ENCODE results near the gene NEFH. TPM values are rescaled to one million over a fixed set of nuclear protein-coding genes. Genes with fewer than 3 reads are reported as not detected.

The NEFH gene
- total RNA-seq, 1 experiment from 2014 or later = 5.7 TPM

GRCh38 chr22:29447906-29448305 is 32.1 kb upstream of the NEFH start:
- H4K20me1 ChIP-seq (ENCODE audit: control insufficient read depth, insufficient read depth, insufficient read length) = no peaks in the 10 kb centered on the region
- H3K9ac ChIP-seq (ENCODE audit: extremely low read depth, insufficient read length, low read length) = no peak overlapping the region
- no peaks in the 10 kb centered on the region for H3K79me2 ChIP-seq (ENCODE audit: insufficient read depth, low read length)
- no peaks in the 10 kb centered on the region; the same call in 1 of the 2 replicates for H3K27me3 ChIP-seq (ENCODE audit: insufficient read depth, low read length)
- H4K91ac ChIP-seq (ENCODE audit: insufficient read length, low read depth, low read length) = no peak overlapping the region
- TF ChIP-seq, protein P1, sequence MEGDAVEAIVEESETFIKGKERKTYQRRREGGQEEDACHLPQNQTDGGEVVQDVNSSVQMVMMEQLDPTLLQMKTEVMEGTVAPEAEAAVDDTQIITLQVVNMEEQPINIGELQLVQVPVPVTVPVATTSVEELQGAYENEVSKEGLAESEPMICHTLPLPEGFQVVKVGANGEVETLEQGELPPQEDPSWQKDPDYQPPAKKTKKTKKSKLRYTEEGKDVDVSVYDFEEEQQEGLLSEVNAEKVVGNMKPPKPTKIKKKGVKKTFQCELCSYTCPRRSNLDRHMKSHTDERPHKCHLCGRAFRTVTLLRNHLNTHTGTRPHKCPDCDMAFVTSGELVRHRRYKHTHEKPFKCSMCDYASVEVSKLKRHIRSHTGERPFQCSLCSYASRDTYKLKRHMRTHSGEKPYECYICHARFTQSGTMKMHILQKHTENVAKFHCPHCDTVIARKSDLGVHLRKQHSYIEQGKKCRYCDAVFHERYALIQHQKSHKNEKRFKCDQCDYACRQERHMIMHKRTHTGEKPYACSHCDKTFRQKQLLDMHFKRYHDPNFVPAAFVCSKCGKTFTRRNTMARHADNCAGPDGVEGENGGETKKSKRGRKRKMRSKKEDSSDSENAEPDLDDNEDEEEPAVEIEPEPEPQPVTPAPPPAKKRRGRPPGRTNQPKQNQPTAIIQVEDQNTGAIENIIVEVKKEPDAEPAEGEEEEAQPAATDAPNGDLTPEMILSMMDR (conservative IDR thresholded peaks at IDR 0.05) = no peak
- H2BK15ac ChIP-seq (ENCODE audit: low read depth, low read length) = no peak overlapping the region
- no peak overlapping the region for H3K27ac Mint-ChIP-seq
- no peak overlapping the region for H3K23ac ChIP-seq (ENCODE audit: insufficient read length, low read depth, low read length)
- H3K9me3 Mint-ChIP-seq = no peaks in the 10 kb centered on the region
- DNase-seq = no peak
- no peaks in the 10 kb centered on the region for H3K36me3 Mint-ChIP-seq (ENCODE audit: insufficient read depth in 1 of 3, low read depth in 3 of 3)
- no peak overlapping the region for H3K56ac ChIP-seq (ENCODE audit: insufficient read length, low read depth, low read length)
- no peak overlapping the region for H2BK5ac ChIP-seq (ENCODE audit: insufficient read length, low read length)
- no peak overlapping the region for H3K27ac ChIP-seq (ENCODE audit: insufficient read length, low read depth, low read length)
- no peak overlapping the region for H4K8ac ChIP-seq (replicated peaks; ENCODE audit: insufficient read length, low read depth, low read length)
- no peak overlapping the region for H3T11ph ChIP-seq (ENCODE audit: low read length)
- no peak overlapping the region for H3K18ac ChIP-seq (ENCODE audit: insufficient read length, low read depth, low read length)
- no CpG with 5 or more reads among the region's 5 CpGs for WGBS (ENCODE audit: extremely low coverage, insufficient read length, low lambda C conversion rate)
- no peak overlapping the region for H3K14ac ChIP-seq (ENCODE audit: insufficient read depth, low read length)
- H2BK20ac ChIP-seq (ENCODE audit: low read depth, low read length, poor library complexity, severe bottlenecking) = no peak overlapping the region
- H3K4me1 ChIP-seq (ENCODE audit: insufficient read depth, low read length) = no peaks in the 10 kb centered on the region; the same call in 1 of the 2 replicates
- H2AFZ ChIP-seq (ENCODE audit: low read length) = no peak overlapping the region
- no peak overlapping the region for H2AK5ac ChIP-seq (ENCODE audit: insufficient read length, low read length)
- H3K79me1 ChIP-seq (ENCODE audit: insufficient read depth, low read depth, low read length, poor library complexity, severe bottlenecking) = no peaks in the 10 kb centered on the region
- no peak overlapping the region for H4K5ac ChIP-seq (ENCODE audit: insufficient read length, low read depth, low read length)
- no peak overlapping the region for H2BK120ac ChIP-seq (ENCODE audit: low read depth, low read length, poor library complexity, severe bottlenecking)
- H3K23me2 ChIP-seq (ENCODE audit: insufficient read length, low read depth, low read length, poor library complexity, severe bottlenecking) = no peaks in the 10 kb centered on the region
- peaks cover 6 to 8% of the 10 kb centered on the region in 2 experiments; a peak in 3 of 4 replicates for H3K4me1 Mint-ChIP-seq
- no peak overlapping the region for H2BK12ac ChIP-seq (ENCODE audit: insufficient read length, low read depth, low read length)
- no peaks in the 10 kb centered on the region for H3K9me3 ChIP-seq (ENCODE audit: control insufficient read depth, low read depth, low read length)
- H3K4me2 ChIP-seq (ENCODE audit: insufficient read depth, insufficient read length, low read length) = no peak overlapping the region
- H3K4ac ChIP-seq (ENCODE audit: low read depth, low read length) = no peak overlapping the region
- no peak overlapping the region for H3K4me3 Mint-ChIP-seq
- no peaks in the 10 kb centered on the region; the same call in none of the 2 replicates for H3K27me3 Mint-ChIP-seq (ENCODE audit: low read depth)
